ENCODE results near the gene DPEP1.
"Not testable (repeated sequence)": the region's sequence is repeated elsewhere in the genome, so short reads cannot be mapped to it uniquely, and the experiment has no call there.

Gene DPEP1

GRCh38 chr16:89629827-89630610 lies 16.6 kb downstream of the DPEP1 start:
- no peak for TF ChIP-seq CTCF (IDR thresholded peaks at IDR 0.05; ENCODE audit: low read depth, low read length)
- Histone ChIP-seq H3K27me3 (peaks cover 3% of the 10 kb centered on the region; the same call in 1 of the 2 replicates), H3K36me3 (no peaks in the 10 kb centered on the region), H3K9me3 (no peaks in the 10 kb centered on the region), H3K4me3 (ENCODE audit: low read depth, low read length) (no peak overlapping the region), H3K4me1 (peaks cover 9% of the 10 kb centered on the region)
- peak; percentile 43 for DNase-seq

- Histone ChIP-seq H3K36me3 (no peaks in the 10 kb centered on the region), H3K4me3 (ENCODE audit: low read depth, low read length) (no peak overlapping the region; the same call in 1 of the 2 replicates), H3K27me3 (peaks cover 3% of the 10 kb centered on the region; the same call in 1 of the 2 replicates), H3K4me1 (peaks cover 9% of the 10 kb centered on the region), H3K9me3 (no peaks in the 10 kb centered on the region)
- DNase-seq = peak; percentile 47
- TF ChIP-seq CTCF (IDR thresholded peaks at IDR 0.05; ENCODE audit: low read depth, low read length) = no peak
Measured at GRCh38 chr16:89633064-89633631, 19.7 kb downstream of the DPEP1 start.

GRCh38 chr16:89634463-89635385 lies 21.3 kb downstream of the DPEP1 start:
- H3K4me3 ChIP-seq (ENCODE audit: low read depth, low read length); H3K36me3 ChIP-seq; H3K9me3 ChIP-seq; H3K27me3 ChIP-seq; H3K4me1 ChIP-seq; DNase-seq: not testable (repeated sequence)

GRCh38 chr16:89636663-89637062 lies 23.2 kb downstream of the DPEP1 start:
- Histone ChIP-seq H3K4me1 (peaks cover 13% of the 10 kb centered on the region), H3K27me3 (peaks cover 3% of the 10 kb centered on the region; the same call in 1 of the 2 replicates), H3K4me3 (ENCODE audit: low read depth, low read length) (no peak overlapping the region), H3K36me3 (no peaks in the 10 kb centered on the region), H3K9me3 (no peaks in the 10 kb centered on the region)
- no peak for TF ChIP-seq CTCF (IDR thresholded peaks at IDR 0.05; ENCODE audit: low read depth, low read length)
- no peak for DNase-seq

- no peaks in the 10 kb centered on the region for H3K9me3 ChIP-seq
- H3K4me3 ChIP-seq (ENCODE audit: low read depth, low read length) = no peak overlapping the region
- TF ChIP-seq CTCF (IDR thresholded peaks at IDR 0.05; ENCODE audit: low read depth, low read length) = no peak
- no peaks in the 10 kb centered on the region for H3K36me3 ChIP-seq
- H3K27me3 ChIP-seq = peaks cover 3% of the 10 kb centered on the region; the same call in 1 of the 2 replicates
- DNase-seq = no peak
- H3K4me1 ChIP-seq = peaks cover 13% of the 10 kb centered on the region
Measured at GRCh38 chr16:89637379-89637778, 23.9 kb downstream of the DPEP1 start.

GRCh38 chr16:89638455-89638854 lies 25.0 kb downstream of the DPEP1 start:
- Histone ChIP-seq H3K9me3 (no peaks in the 10 kb centered on the region), H3K27me3 (no peaks in the 10 kb centered on the region), H3K4me3 (ENCODE audit: low read depth, low read length) (no peak overlapping the region), H3K4me1 (peaks cover 4% of the 10 kb centered on the region), H3K36me3 (no peaks in the 10 kb centered on the region)
- no peak for TF ChIP-seq CTCF (IDR thresholded peaks at IDR 0.05; ENCODE audit: low read depth, low read length)
- no peak for DNase-seq

Data from BE2C (cell line).